ENCODE measurements around the gene DUS2. TPM values are rescaled to one million over a fixed set of nuclear protein-coding genes. Genes with fewer than 3 reads are reported as not detected.

The DUS2 gene
- polyA plus RNA-seq, 1 donor (not counting 4 experiments of a cell fraction or from before 2014, with no cell fraction given) = 22.9 TPM

DNA sequence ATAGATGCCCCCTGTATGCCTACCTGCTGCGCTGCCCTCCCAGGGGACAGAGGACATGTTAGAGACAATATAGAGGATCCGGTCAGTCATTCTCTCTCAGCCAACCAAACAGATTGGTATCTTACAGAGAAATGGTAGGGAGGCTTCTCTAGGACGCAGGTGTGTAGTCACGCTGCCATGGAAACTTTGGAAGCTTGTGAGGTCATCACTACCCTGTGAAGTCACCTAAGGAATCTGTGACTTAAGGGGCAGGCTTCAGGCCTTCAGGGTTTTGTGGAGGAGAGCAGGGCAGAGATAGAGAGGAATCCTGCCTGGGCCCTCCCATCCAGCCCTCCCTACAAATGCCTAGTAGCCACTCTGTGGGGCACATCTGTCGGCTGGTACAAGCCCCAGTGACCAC lies 7.4 kb upstream of the DUS2 start, which contains the start of gene DPEP2NB:
Gene DPEP2NB, minus strand, starts transcription at position 231 of the 400 bp plus-strand sequence. Its CDS starts 141 bp downstream, at position 90.
- no peak within 1 kb of the TSS for H3K9ac ChIP-seq (ENCODE audit: control insufficient read depth, extremely low read depth, insufficient read depth, low read length)
- no peak within 1 kb of the TSS for H3K4me3 ChIP-seq (ENCODE audit: control insufficient read depth in 2 of 3, extremely low read depth in 1 of 3, insufficient read depth in 2 of 3, low read depth in 1 of 3, low read length in 3 of 3)
- H4K20me1 ChIP-seq (ENCODE audit: control insufficient read depth, extremely low read depth, insufficient read depth, low read length) = no peaks in the 10 kb centered on the region
- TF ChIP-seq, protein P1, sequence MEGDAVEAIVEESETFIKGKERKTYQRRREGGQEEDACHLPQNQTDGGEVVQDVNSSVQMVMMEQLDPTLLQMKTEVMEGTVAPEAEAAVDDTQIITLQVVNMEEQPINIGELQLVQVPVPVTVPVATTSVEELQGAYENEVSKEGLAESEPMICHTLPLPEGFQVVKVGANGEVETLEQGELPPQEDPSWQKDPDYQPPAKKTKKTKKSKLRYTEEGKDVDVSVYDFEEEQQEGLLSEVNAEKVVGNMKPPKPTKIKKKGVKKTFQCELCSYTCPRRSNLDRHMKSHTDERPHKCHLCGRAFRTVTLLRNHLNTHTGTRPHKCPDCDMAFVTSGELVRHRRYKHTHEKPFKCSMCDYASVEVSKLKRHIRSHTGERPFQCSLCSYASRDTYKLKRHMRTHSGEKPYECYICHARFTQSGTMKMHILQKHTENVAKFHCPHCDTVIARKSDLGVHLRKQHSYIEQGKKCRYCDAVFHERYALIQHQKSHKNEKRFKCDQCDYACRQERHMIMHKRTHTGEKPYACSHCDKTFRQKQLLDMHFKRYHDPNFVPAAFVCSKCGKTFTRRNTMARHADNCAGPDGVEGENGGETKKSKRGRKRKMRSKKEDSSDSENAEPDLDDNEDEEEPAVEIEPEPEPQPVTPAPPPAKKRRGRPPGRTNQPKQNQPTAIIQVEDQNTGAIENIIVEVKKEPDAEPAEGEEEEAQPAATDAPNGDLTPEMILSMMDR (optimal IDR thresholded peaks at IDR 0.05 in 1 of 3, IDR thresholded peaks at IDR 0.05 in 1 of 3, conservative IDR thresholded peaks at IDR 0.05 in 1 of 3; ENCODE audit: extremely low read depth in 1 of 3, insufficient read depth in 2 of 3, low read length in 3 of 3) = no peak
- no peak for TF ChIP-seq EZH2 (IDR thresholded peaks at IDR 0.05; ENCODE audit: low read length)
- FAIRE-seq (no peak), DNase-seq (ENCODE audit: low read depth, low spot score) (no peak)
- dilution Hi-C loops (cut with MboI; ENCODE audit: extremely low pct_ligation_motif_present, low sequenced_read_pairs) = no loop called here
- no peaks in the 10 kb centered on the region for H3K36me3 ChIP-seq (ENCODE audit: control insufficient read depth in 2 of 2, extremely low read depth in 1 of 2, insufficient read depth in 2 of 2, low read length in 2 of 2)
- no peaks in the 10 kb centered on the region for H3K9me1 ChIP-seq (ENCODE audit: control insufficient read depth, extremely low read depth, insufficient read depth, low read length)
- H3K4me2 ChIP-seq (ENCODE audit: control insufficient read depth, extremely low read depth, insufficient read depth, low read depth, low read length) = no peak within 1 kb of the TSS
- H3K4me1 ChIP-seq (ENCODE audit: control insufficient read depth, extremely low read depth, insufficient read depth, low read length) = peaks cover 10% of the 10 kb centered on the region
- no peak within 1 kb of the TSS for H2AFZ ChIP-seq (ENCODE audit: control insufficient read depth, low read length)
- H3K79me2 ChIP-seq (ENCODE audit: control insufficient read depth, insufficient read depth, low read length) = no peaks in the 10 kb centered on the region
- no peaks in the 10 kb centered on the region for H3K9me3 ChIP-seq (ENCODE audit: control insufficient read depth, low read depth, low read length)
- H3K27me3 ChIP-seq (ENCODE audit: control insufficient read depth, extremely low read depth, insufficient read depth, low read length) = no peaks in the 10 kb centered on the region
- no peak within 1 kb of the TSS for H3K27ac ChIP-seq (ENCODE audit: control insufficient read depth, insufficient read depth, low read length)

DNA sequence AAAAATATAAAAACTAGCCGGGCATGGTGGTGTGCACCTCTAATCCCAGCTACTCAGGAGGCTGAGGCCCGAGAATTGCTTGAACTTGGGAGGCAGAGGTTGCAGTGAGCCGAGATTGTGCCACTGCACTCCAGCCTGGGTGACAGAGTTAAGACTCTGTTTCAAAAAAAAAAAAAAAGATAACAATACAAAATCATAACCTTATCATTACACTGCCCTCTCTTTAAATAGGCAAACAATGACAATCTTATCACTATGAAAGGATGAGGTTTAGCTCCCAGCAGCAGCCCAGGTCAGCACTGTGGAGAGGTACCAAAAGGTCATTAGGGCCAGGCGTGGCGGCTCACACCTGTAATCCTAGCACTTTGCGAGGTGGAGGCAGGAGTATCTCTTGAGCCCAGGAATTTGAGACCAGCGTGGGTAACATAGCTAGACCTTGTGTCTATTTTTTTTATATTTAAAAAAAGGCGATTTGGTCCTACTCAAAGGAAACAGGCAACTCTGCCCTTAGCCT lies 3.9 kb upstream of the DUS2 start:
- no peak overlapping the region for H3K9ac ChIP-seq (ENCODE audit: control insufficient read depth, extremely low read depth, insufficient read depth, low read length)
- peaks cover 34% of the 10 kb centered on the region for H3K79me2 ChIP-seq (ENCODE audit: control insufficient read depth, insufficient read depth, low read length)
- H3K9me3 ChIP-seq (ENCODE audit: control insufficient read depth, low read depth, low read length) = no peaks in the 10 kb centered on the region
- no peak overlapping the region for H2AFZ ChIP-seq (ENCODE audit: control insufficient read depth, low read length)
- no peaks in the 10 kb centered on the region for H4K20me1 ChIP-seq (ENCODE audit: control insufficient read depth, extremely low read depth, insufficient read depth, low read length)
- no peak overlapping the region for H3K27ac ChIP-seq (ENCODE audit: control insufficient read depth, insufficient read depth, low read length)
- dilution Hi-C loops (cut with MboI; ENCODE audit: extremely low pct_ligation_motif_present, low sequenced_read_pairs) = no loop called here
- H3K27me3 ChIP-seq (ENCODE audit: control insufficient read depth, extremely low read depth, insufficient read depth, low read length) = no peaks in the 10 kb centered on the region
- FAIRE-seq = no peak
- no peak for DNase-seq (ENCODE audit: low read depth, low spot score)
- peaks cover 3% of the 10 kb centered on the region for H3K9me1 ChIP-seq (ENCODE audit: control insufficient read depth, extremely low read depth, insufficient read depth, low read length)
- TF ChIP-seq, protein P1 (optimal IDR thresholded peaks at IDR 0.05 in 1 of 3, IDR thresholded peaks at IDR 0.05 in 1 of 3, conservative IDR thresholded peaks at IDR 0.05 in 1 of 3; ENCODE audit: extremely low read depth in 1 of 3, insufficient read depth in 2 of 3, low read length in 3 of 3) = no peak
- TF ChIP-seq EZH2 (IDR thresholded peaks at IDR 0.05; ENCODE audit: low read length) = no peak
- peaks cover 17% of the 10 kb centered on the region for H3K4me1 ChIP-seq (ENCODE audit: control insufficient read depth, extremely low read depth, insufficient read depth, low read length)
- peaks cover 2 to 12% of the 10 kb centered on the region in 2 experiments for H3K36me3 ChIP-seq (ENCODE audit: control insufficient read depth in 2 of 2, extremely low read depth in 1 of 2, insufficient read depth in 2 of 2, low read length in 2 of 2)
- H3K4me2 ChIP-seq (ENCODE audit: control insufficient read depth, extremely low read depth, insufficient read depth, low read depth, low read length) = no peak overlapping the region
- no peak overlapping the region for H3K4me3 ChIP-seq (ENCODE audit: control insufficient read depth in 2 of 3, extremely low read depth in 1 of 3, insufficient read depth in 2 of 3, low read depth in 1 of 3, low read length in 3 of 3)
